CD14-positive monocyte (primary cell): ENCODE data around the gene PKMYT1. TPM values are rescaled to one million over a fixed set of nuclear protein-coding genes. Genes with fewer than 3 reads are reported as not detected.

ENCODE experiments used
- DNase-seq, 3 donors: peaks; one replicate each; pipeline ENCODE4 v3.0.0-alpha.2; 2011 to 2022
- H2AFZ ChIP-seq: 2 replicates; pipeline ENCODE4 v1.6.0; 2012; ENCODE audit warnings: mild to moderate bottlenecking, low read depth, low read length, inconsistent platforms; ENCODE audit not compliant: insufficient read depth, poor library complexity, severe bottlenecking
- H3K27ac ChIP-seq, 2 donors: 1 replicate in 1 of 2; 2 replicates in 1 of 2; pipeline ENCODE4 v1.5.1; 2012 to 2013; ENCODE audit warnings: low read length in 2 of 2, control low read depth in 1 of 2, inconsistent platforms in 1 of 2, low read depth in 1 of 2, mild to moderate bottlenecking in 1 of 2
- H3K27me3 ChIP-seq, 2 donors: one replicate each; pipeline versions ENCODE4 v1.6.0 to v1.6.1; 2011 to 2013; ENCODE audit warnings: low read length in 2 of 2; ENCODE audit not compliant: control insufficient read depth in 2 of 2, insufficient read depth in 2 of 2
- H3K36me3 ChIP-seq, 2 donors: replicated peaks in 1 of 2; 1 replicate in 1 of 2; 2 replicates in 1 of 2; pipeline versions ENCODE4 v1.5.1 to v1.6.1; 2012 to 2013; ENCODE audit warnings: low read length in 2 of 2, control low read depth in 1 of 2, inconsistent platforms in 1 of 2, mild to moderate bottlenecking in 1 of 2; ENCODE audit not compliant: insufficient read depth in 2 of 2, control insufficient read depth in 1 of 2
- H3K4me1 ChIP-seq, 2 donors: 1 replicate in 1 of 2; 2 replicates in 1 of 2; pipeline versions ENCODE4 v1.5.1 to v1.6.1; 2012 to 2013; ENCODE audit warnings: low read length in 2 of 2, control low read depth in 1 of 2, inconsistent platforms in 1 of 2, mild to moderate bottlenecking in 1 of 2, moderate library complexity in 1 of 2; ENCODE audit not compliant: insufficient read depth in 2 of 2, control insufficient read depth in 1 of 2
- H3K4me2 ChIP-seq: replicated peaks from 2 replicates; pipeline ENCODE3; 2012; ENCODE audit warnings: low read length, moderate library complexity, mild to moderate bottlenecking; ENCODE audit not compliant: poor library complexity, severe bottlenecking; ENCODE audit errors: extremely low read depth
- H3K4me3 ChIP-seq, 3 experiments: fragments of 200-600 bp in 1 of 3; sonication (generic) in 1 of 3; replicated peaks in 1 of 3; 1 replicate in 2 of 3; 2 replicates in 1 of 3; pipeline ENCODE4 v1.5.1; 2011 to 2013; ENCODE audit warnings: low read length in 3 of 3, mild to moderate bottlenecking in 3 of 3, control low read depth in 2 of 3, low read depth in 2 of 3, inconsistent platforms in 1 of 3, moderate library complexity in 1 of 3
- H3K79me2 ChIP-seq: 2 replicates; pipeline ENCODE4 v1.6.0; 2012; ENCODE audit warnings: mild to moderate bottlenecking, control low read depth, inconsistent platforms, low read length, moderate library complexity; ENCODE audit not compliant: insufficient read depth
- H3K9ac ChIP-seq: 2 replicates; pipeline ENCODE4 v1.6.0; 2017; ENCODE audit warnings: low read length, mild to moderate bottlenecking; ENCODE audit not compliant: insufficient read depth, poor library complexity, severe bottlenecking
- H3K9me3 ChIP-seq, 2 donors: replicated peaks in 1 of 2; 1 replicate in 1 of 2; 2 replicates in 1 of 2; pipeline versions ENCODE4 v1.5.1 to v1.6.1; 2012 to 2013; ENCODE audit warnings: low read length in 2 of 2, control low read depth in 1 of 2; ENCODE audit not compliant: control insufficient read depth in 1 of 2, insufficient read depth in 1 of 2
- H4K20me1 ChIP-seq: 2 replicates; pipeline ENCODE4 v1.6.0; 2012; ENCODE audit warnings: mild to moderate bottlenecking, low read length, control low read depth, moderate library complexity; ENCODE audit not compliant: insufficient read depth
- H3K27ac Mint-ChIP-seq, 7 donors: one replicate each; pipeline ENCODE4 v1.8.0; 2020; ENCODE audit warnings: mild to moderate bottlenecking in 7 of 7, mixed read lengths in 7 of 7, moderate library complexity in 6 of 7, inconsistent platforms in 2 of 7
- H3K27me3 Mint-ChIP-seq, 3 donors: one replicate each; pipeline ENCODE4 v1.8.0; 2021 to 2022; ENCODE audit warnings: low read depth in 3 of 3, mild to moderate bottlenecking in 3 of 3, mixed read lengths in 3 of 3, moderate library complexity in 3 of 3, inconsistent platforms in 1 of 3
- H3K36me3 Mint-ChIP-seq, 2 donors: one replicate each; pipeline ENCODE4 v1.8.0; 2020; ENCODE audit warnings: mixed read lengths in 2 of 2, inconsistent platforms in 1 of 2, mild to moderate bottlenecking in 1 of 2
- H3K4me1 Mint-ChIP-seq: one replicate; pipeline ENCODE4 v1.8.0; 2020; ENCODE audit warnings: mild to moderate bottlenecking, mixed read lengths
- H3K4me3 Mint-ChIP-seq, 2 donors: one replicate each; pipeline ENCODE4 v1.8.0; 2020; ENCODE audit warnings: mild to moderate bottlenecking in 2 of 2, mixed read lengths in 2 of 2, moderate library complexity in 1 of 2
- H3K9me3 Mint-ChIP-seq, 7 donors: one replicate each; pipeline ENCODE4 v1.8.0; 2020 to 2022; ENCODE audit warnings: mixed read lengths in 7 of 7, mild to moderate bottlenecking in 6 of 7, moderate library complexity in 6 of 7, inconsistent platforms in 2 of 7
- CTCF ChIP-seq: fragments of 200-600 bp; IDR thresholded peaks from one replicate; pipeline ENCODE4 v1.8.0; 2022; ENCODE audit warnings: antibody characterized with exemption, mild to moderate bottlenecking
- WGBS: methylation state at CpG from one replicate; pipeline ENCODE4 v1.1.5; 2013; ENCODE audit warnings: missing lambda C conversion rate; ENCODE audit not compliant: insufficient coverage; 5-methylcytosine and 5-hydroxymethylcytosine counted together
- intact Hi-C, 2 donors: fragments of 100-400 bp; cut with micrococcal nuclease; formaldehyde crosslinking; loops; one replicate each; pipeline versions ENCODE4 v1.15.0 to v1.15.1; 2023
- polyA plus RNA-seq, 3 donors: library from polyadenylated mRNA; depleted of rRNA in 1 of 3; unstranded in 2 of 3; stranded (reverse) in 1 of 3; fragments of 300-500 nt in 2 of 3; fragments of >200 nt in 1 of 3; fragmentation: Illumina TruSeq in 2 of 3; gene quantifications; 1 replicate in 2 of 3; 2 replicates in 1 of 3; pipeline ENCODE4 v1.2.3, GENCODE V29; 2012 to 2021

Gene PKMYT1
- polyA plus RNA-seq, 3 donors: 0.39 to 3.2 (median 3.0) TPM

- H3K27me3 Mint-ChIP-seq: peaks cover 25 to 32% (median 28%) of the 10 kb centered on the region in 3 donors
- Histone ChIP-seq H3K4me1 (peaks cover 55 to 63% of the 10 kb centered on the region in 2 donors), H3K9ac (no peak overlapping the region), H4K20me1 (peaks cover 71% of the 10 kb centered on the region), H3K27me3 (peaks cover 15 to 26% of the 10 kb centered on the region in 2 donors), H3K79me2 (no peaks in the 10 kb centered on the region), H3K4me3 (no peak overlapping the region), H3K9me3 (peaks cover 0 to 12% of the 10 kb centered on the region in 2 donors), H2AFZ (no peak overlapping the region), H3K27ac (no peak overlapping the region), H3K4me2 (no peak overlapping the region), H3K36me3 (peaks cover 19 to 21% of the 10 kb centered on the region in 2 donors)
- peaks cover 60% of the 10 kb centered on the region for H3K4me1 Mint-ChIP-seq
- H3K4me3 Mint-ChIP-seq: no peak overlapping the region
- peaks cover 26 to 27% of the 10 kb centered on the region in 2 donors for H3K36me3 Mint-ChIP-seq
- DNase-seq: no peak
- TF ChIP-seq CTCF: no peak
- H3K27ac Mint-ChIP-seq: no peak overlapping the region
- intact Hi-C loops: loop anchor here in 1 of 2 donors (10.0 kb wide), 1 partner anchor 99 kb away; no protein-coding TSS in a partner anchor
- peaks cover 0 to 23% (median 6%) of the 10 kb centered on the region in 7 donors for H3K9me3 Mint-ChIP-seq
- WGBS: 97% methylated on average over 5 of the region's 8 CpGs
Measured at GRCh38 chr16:3026003-3026378, 45.7 kb upstream of the PKMYT1 start.

GRCh38 chr16:3025032-3026002, 45.1 kb upstream of the PKMYT1 start:
- Histone ChIP-seq H3K9me3 (peaks cover 0 to 6% of the 10 kb centered on the region in 2 donors), H3K4me3 (no peak overlapping the region), H3K79me2 (no peaks in the 10 kb centered on the region), H3K4me1 (peaks cover 62 to 69% of the 10 kb centered on the region in 2 donors), H4K20me1 (peaks cover 77% of the 10 kb centered on the region), H3K36me3 (peaks cover 19 to 21% of the 10 kb centered on the region in 2 donors), H3K27me3 (peaks cover 14 to 19% of the 10 kb centered on the region in 2 donors), H3K9ac (no peak overlapping the region), H2AFZ (no peak overlapping the region), H3K27ac (no peak overlapping the region), H3K4me2 (no peak overlapping the region)
- no peak for TF ChIP-seq CTCF
- DNase-seq: no peak
- peaks cover 19 to 25% (median 22%) of the 10 kb centered on the region in 3 donors for H3K27me3 Mint-ChIP-seq
- peaks cover 62% of the 10 kb centered on the region for H3K4me1 Mint-ChIP-seq
- no peak overlapping the region for H3K27ac Mint-ChIP-seq
- peak overlapping the region; percentile 11 to 16 for H3K4me3 Mint-ChIP-seq
- H3K9me3 Mint-ChIP-seq: peaks cover 0 to 18% (median 6%) of the 10 kb centered on the region in 7 donors
- 97% methylated on average over 14 of the region's 18 CpGs for WGBS
- H3K36me3 Mint-ChIP-seq: peaks cover 26 to 27% of the 10 kb centered on the region in 2 donors
- intact Hi-C loops: loop anchor here in 1 of 2 donors (10.0 kb wide), 1 partner anchor 99 kb away; no protein-coding TSS in a partner anchor
